NK-92 (cell line): ENCODE results near the gene CTXN2.

ENCODE experiments used
- DNase-seq: peaks from one replicate; lab custom pipeline; 2025; ENCODE audit not compliant: unreplicated experiment; lab: John Stamatoyannopoulos, UW

Gene CTXN2

GRCh38 chr15:48191574-48192225 is at the start of gene CTXN2:
CTXN2 (plus strand) TSS chr15:48191665; CDS start chr15:48201301, 9,636 bp downstream.
- no peak for DNase-seq

GRCh38 chr15:48143856-48144255 is 47.6 kb upstream of the CTXN2 start:
- DNase-seq = no peak

- no peak for DNase-seq
Measured at GRCh38 chr15:48144889-48145288, 46.6 kb upstream of the CTXN2 start.

DNA sequence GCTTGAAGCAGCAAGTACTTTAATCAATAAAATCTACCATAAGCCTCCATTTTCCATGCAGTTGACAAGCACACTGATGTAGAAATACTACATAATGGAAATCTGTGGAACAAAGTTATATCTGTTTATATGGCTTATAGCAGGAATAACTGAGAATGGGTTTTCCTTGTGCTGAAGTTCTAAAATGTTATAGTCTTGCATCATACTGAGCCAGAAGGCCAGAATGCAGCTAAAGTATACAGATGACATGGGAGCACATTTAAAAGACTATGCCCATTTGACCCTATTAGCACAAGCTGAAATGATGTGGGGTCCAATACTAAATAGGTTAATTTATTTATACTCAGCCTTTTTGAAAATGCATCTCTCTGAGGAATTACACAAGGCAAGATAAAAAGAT is 45.5 kb upstream of the CTXN2 start:
- no peak for DNase-seq

GRCh38 chr15:48147358-48147757 is 44.1 kb upstream of the CTXN2 start:
- no peak for DNase-seq

DNA sequence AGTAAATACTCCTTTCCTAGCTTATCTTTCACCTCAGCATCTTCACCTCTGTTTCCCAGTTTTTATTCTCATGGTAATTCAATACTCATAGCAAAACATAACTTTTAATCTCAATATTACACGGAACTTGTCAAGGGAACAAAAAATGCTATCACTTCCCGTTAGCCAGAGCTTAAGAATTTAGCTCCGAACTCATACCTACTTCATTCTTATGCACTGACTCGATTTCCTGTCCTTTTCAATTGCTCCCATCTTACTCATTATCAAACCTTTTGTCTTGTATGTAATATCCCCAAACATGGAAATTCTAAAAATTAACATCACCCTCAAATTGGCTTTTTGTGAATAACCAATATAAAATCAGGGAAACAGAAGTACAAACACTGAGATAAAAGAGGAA is 41.6 kb upstream of the CTXN2 start:
- no peak for DNase-seq

GRCh38 chr15:48153526-48153925 is 37.9 kb upstream of the CTXN2 start:
- no peak for DNase-seq

- DNase-seq = no peak
Measured at GRCh38 chr15:48168616-48169015, 22.8 kb upstream of the CTXN2 start.

GRCh38 chr15:48170981-48171380 is 20.5 kb upstream of the CTXN2 start:
- DNase-seq = no peak

- DNase-seq = no peak
Measured at GRCh38 chr15:48175126-48175525, 16.3 kb upstream of the CTXN2 start.

GRCh38 chr15:48176112-48176511 is 15.4 kb upstream of the CTXN2 start:
- DNase-seq = no peak

- no peak for DNase-seq
Measured at GRCh38 chr15:48176957-48177356, 14.5 kb upstream of the CTXN2 start.

DNA sequence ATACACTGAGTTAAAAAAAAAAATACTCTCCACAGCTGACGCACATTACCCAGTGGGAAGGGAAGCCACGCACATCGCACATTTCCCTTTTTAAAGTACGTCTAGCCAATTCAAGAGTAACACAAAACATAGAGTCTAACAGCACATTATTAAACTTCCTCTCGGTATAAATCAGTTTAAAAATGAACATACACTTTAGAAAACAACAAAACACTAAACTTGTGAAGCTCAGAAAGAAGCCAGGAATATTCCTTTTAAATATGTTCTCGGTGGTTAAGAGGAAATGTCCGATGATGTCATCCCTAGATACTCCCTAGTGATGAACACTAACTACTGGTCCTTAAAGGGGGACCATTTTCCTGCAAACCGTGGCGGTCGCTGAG is 14.1 kb upstream of the CTXN2 start:
- no peak for DNase-seq

DNA sequence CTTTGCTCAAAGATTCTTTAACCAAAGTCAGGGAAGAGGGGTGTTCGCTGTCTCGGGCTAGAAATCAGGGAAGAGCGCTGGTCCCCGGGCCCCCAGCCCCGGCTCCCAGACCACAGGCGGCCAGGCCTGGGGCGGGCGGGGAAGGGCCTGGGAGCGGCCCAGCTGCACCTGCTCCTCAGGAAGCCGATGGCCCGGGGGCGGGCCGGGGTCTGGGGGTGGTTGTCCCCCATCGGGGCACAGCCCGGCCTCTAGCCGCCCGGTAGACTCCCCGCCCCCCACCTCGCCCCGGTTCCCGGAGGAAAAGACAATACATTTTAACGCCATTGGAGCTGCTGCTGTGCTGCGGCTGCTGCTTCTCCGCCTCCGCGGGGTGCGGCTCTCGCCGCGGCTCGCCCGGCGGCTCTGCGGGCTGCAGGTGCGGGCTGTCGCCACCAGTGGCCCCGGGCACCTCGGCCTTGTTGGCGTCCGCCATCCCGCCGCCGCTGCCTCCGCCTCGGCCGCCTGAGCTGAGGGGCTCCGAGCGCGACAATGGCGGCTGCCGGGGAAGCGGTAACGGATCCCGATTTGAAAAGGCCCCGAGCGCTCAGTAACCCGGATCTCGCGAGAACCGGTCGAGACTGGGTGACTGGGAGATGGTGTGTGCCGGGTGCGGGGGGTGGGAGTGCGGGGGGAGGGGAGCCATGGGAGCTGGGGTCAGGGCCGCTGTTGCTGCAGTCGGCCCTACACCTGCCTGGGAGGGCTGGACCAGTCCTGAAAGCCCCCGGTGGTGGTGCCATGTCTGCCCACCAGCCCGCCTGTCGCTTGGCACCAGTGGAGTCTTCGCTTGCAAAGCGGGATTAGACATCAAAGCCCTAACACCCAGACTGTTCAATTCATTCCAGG is 13.5 kb upstream of the CTXN2 start, which contains the start of gene MYEF2:
TSS of gene MYEF2 (minus strand) at position 530 of the 882 bp plus-strand sequence. CDS start at position 472, 58 bp downstream.
- no peak for DNase-seq

DNA sequence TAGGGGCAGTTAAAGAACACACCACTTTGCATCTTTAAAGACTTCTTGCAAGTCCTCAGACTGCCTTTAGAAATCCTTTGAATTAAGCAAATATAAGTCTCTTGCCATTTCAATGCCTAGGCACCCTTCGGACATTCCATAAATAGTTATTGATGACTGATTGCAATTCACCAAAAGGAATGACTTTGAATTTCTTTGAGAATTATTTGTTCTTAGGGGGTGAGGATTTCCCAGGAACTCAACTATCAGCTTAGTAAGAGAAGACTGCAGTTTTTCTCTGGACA is 12.9 kb upstream of the CTXN2 start:
- no peak for DNase-seq

- no peak for DNase-seq
Measured at GRCh38 chr15:48182749-48183148, 8.7 kb upstream of the CTXN2 start.

DNA sequence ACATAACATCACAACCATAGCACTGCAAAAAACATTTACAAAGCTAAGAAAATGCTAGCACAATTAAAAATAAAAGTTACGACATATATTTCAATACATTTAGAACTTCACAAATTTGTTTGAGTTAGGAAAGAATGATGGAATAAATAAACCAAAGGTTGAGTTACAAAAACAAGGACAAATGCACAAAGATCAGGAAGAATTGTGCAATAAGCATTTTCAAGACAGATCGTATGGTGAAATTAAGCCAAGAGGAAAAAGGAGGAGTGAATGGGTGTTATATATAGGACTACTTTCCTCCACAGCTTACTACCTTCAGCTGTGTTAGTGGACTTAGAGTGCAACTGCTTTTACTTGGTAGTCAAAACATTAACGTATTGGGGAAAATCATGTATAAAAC is 5.9 kb upstream of the CTXN2 start:
- DNase-seq = no peak

DNA sequence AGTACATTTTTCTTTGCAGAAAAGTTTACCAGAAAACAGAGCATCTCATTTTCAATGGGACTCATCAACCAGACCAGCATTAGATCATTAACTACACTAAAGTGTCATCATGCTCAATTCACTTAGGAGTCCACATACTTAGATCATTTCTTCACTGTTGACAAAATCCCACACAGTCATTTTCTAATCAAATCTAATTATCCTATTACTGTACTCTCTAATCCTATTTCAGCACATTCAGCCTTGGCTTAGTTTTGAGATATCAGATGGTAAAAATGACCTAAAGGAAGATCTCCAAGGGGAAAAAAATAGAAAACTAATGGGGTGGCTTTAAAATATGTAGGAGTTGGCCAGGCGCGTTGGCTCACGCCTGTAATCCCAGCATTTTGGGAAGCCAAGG is 5.2 kb upstream of the CTXN2 start:
- DNase-seq = no peak

- DNase-seq = no peak
Measured at GRCh38 chr15:48190932-48191573, 412 bp upstream of the CTXN2 start.

DNA sequence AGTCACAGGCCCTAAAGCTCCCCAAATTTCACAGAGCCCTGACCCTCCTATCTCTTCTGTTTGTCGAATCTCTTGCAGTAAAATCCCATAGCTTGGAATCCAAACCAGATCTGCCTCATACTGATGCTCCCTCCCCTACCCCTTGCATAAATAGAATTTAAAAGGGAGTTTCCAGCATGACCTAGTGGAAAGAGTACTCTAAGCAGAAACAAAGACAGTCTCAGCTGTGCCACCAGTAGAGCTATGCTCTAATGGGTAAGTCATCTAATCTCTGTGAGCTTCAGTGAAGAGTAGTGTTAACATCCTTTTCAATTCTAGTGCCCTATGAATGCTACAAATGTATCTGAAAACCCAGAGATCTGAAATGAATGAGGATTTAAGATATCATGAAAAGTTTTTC is 10.6 kb downstream of the CTXN2 start:
- no peak for DNase-seq

DNA sequence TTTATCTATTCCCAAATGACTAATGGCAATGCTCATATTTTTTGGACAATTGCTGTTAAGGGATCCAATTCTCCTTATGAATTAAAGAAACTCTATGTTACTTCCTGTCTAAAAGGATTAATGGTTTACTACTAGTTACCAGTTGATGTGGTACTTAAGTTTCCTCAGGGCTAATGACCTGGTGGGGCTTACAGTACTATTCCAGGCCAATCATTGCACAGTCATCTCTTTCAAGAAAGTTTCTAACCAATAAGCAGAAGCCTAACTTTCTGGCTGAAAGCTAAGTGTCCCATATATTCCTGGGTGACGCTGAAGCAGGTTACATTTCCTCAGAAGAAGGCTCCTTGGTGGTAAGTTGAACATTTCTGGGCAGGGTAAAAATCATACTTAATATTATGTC is 14.5 kb downstream of the CTXN2 start, which contains the start of gene SLC12A1:
TSS of gene SLC12A1 (plus strand) at position 322 of the 400 bp plus-strand sequence. CDS start 1,418 bp downstream, outside the sequence.
- no peak for DNase-seq

GRCh38 chr15:48221261-48221660 is 29.8 kb downstream of the CTXN2 start:
- no peak for DNase-seq
